GM18951 (cell line): ENCODE measurements around the gene PHLDA2.

Source experiments
- POLR2A ChIP-seq: IDR thresholded peaks from 4 replicates; pipeline ENCODE4 v1.6.1; 2011; ENCODE audit warnings: mild to moderate bottlenecking; ENCODE audit not compliant: insufficient read length, insufficient read depth; ENCODE audit errors: extremely low read depth
- in situ Hi-C: fragments of 300-500 bp; cut with MboI; formaldehyde crosslinking; loops from one replicate; pipeline ENCODE4 v1.12.0; 2022; ENCODE audit warnings: low sequenced_read_pairs, mixed read lengths, inconsistent platforms; ENCODE audit not compliant: unreplicated experiment

Gene PHLDA2

GRCh38 chr11:2931420-2931746, 2.2 kb upstream of the PHLDA2 start:
- no peak for TF ChIP-seq POLR2A
- in situ Hi-C loops, result no loop called here

GRCh38 chr11:2930704-2931419, 1.6 kb upstream of the PHLDA2 start:
- no peak for TF ChIP-seq POLR2A
- in situ Hi-C loops, result no loop called here

GRCh38 chr11:2929950-2930703, 907 bp upstream of the PHLDA2 start:
- in situ Hi-C loops, result no loop called here
- TF ChIP-seq POLR2A, result no peak

GRCh38 chr11:2929531-2929949, 320 bp upstream of the PHLDA2 start:
- in situ Hi-C loops, result no loop called here

GRCh38 chr11:2927851-2928604, 1.2 kb downstream of the PHLDA2 start:
- in situ Hi-C loops, result no loop called here
- no peak for TF ChIP-seq POLR2A

More at GRCh38 chr11:2929531-2929949, 320 bp upstream of the PHLDA2 start:
- TF ChIP-seq POLR2A, result no peak

- in situ Hi-C loops, result no loop called here
- TF ChIP-seq POLR2A, result no peak
These were observed 2.0 kb downstream of the PHLDA2 start for GRCh38 chr11:2927121-2927800.

- in situ Hi-C loops, result no loop called here
- no peak for TF ChIP-seq POLR2A
These were observed 2.6 kb downstream of the PHLDA2 start for GRCh38 chr11:2926611-2927051.

- in situ Hi-C loops, result no loop called here
These were observed 4.2 kb downstream of the PHLDA2 start for GRCh38 chr11:2924821-2925675.

GRCh38 chr11:2924381-2924780, 4.8 kb downstream of the PHLDA2 start:
- in situ Hi-C loops, result no loop called here
- no peak for TF ChIP-seq POLR2A

More at GRCh38 chr11:2924821-2925675, 4.2 kb downstream of the PHLDA2 start:
- TF ChIP-seq POLR2A, result no peak

- in situ Hi-C loops, result no loop called here
- TF ChIP-seq POLR2A, result no peak
These were observed 5.5 kb downstream of the PHLDA2 start for GRCh38 chr11:2923446-2924375.

GRCh38 chr11:2922655-2923054, 6.6 kb downstream of the PHLDA2 start:
- in situ Hi-C loops, result no loop called here
- TF ChIP-seq POLR2A, result no peak
